ENCODE results near the gene OR2D2. TPM values are rescaled to one million over a fixed set of nuclear protein-coding genes. Genes with fewer than 3 reads are reported as not detected.

OR2D2 gene
- total RNA-seq, 1 experiment from 2014 or later: 0.20 TPM

DNA sequence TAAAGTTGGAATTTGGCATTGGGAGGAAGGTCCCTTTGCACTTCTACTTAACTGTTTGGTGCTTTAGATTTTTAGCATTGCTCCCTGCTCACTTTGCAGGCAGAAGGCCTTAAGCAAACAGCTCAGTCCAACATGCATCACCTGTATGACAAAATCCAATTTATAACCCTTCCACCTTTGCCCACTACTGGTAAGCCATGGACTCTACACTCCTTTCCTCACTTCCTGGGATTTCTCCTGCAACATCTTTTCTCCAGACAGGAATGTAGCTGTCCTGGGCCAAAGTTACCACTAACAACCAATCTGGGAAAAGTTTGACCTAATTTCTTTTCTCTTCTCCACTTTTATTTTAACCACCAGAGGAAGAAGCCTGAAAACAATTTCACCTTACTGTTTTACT, 1.8 kb upstream of the OR2D2 start:
- Histone ChIP-seq H3K36me3 (ENCODE audit: control insufficient read depth in 1 of 2, insufficient read depth in 2 of 2, low read length in 2 of 2) (no peaks in the 10 kb centered on the region), H3K4me2 (ENCODE audit: low read length) (no peak overlapping the region), H3K4me3 (replicated peaks in 1 of 2; ENCODE audit: low read depth in 1 of 2, low read length in 2 of 2) (no peak overlapping the region), H2AFZ (ENCODE audit: low read depth, low read length, poor library complexity, severe bottlenecking) (no peak overlapping the region), H3K4me1 (ENCODE audit: control insufficient read depth in 1 of 2, insufficient read depth in 2 of 2, low read length in 2 of 2) (no peaks in the 10 kb centered on the region), H3K79me2 (ENCODE audit: insufficient read depth, low read length) (no peaks in the 10 kb centered on the region), H3K9me3 (ENCODE audit: control insufficient read depth in 1 of 2, insufficient read depth in 1 of 2, low read depth in 1 of 2, low read length in 2 of 2) (no peaks in the 10 kb centered on the region), H3K27me3 (ENCODE audit: insufficient read depth, low read length) (peaks cover 43% of the 10 kb centered on the region), H3K9ac (ENCODE audit: low read length) (no peak overlapping the region), H4K20me1 (ENCODE audit: insufficient read depth) (no peaks in the 10 kb centered on the region), H3K27ac (ENCODE audit: low read depth, low read length) (no peak overlapping the region), H3K9me2 (ENCODE audit: insufficient read depth) (no peaks in the 10 kb centered on the region)
- ATAC-seq (peak; percentile 32; the same call in 1 of the 2 replicates), DNase-seq (ENCODE audit: low read depth, low spot score) (no peak)
- POLR2A ChIA-PET: no interaction called here
- TF ChIP-seq SP1 (IDR thresholded peaks at IDR 0.05; ENCODE audit: low read depth): no peak
- no peak for TF ChIP-seq EZH2 (IDR thresholded peaks at IDR 0.05)
- no peak for TF ChIP-seq POLR2A (IDR thresholded peaks at IDR 0.05; ENCODE audit: borderline replicate concordance, extremely low read depth, insufficient read depth, insufficient read length)
- TF ChIP-seq CBX3 (IDR thresholded peaks at IDR 0.05; ENCODE audit: low read depth): no peak
- TF ChIP-seq, protein P1, sequence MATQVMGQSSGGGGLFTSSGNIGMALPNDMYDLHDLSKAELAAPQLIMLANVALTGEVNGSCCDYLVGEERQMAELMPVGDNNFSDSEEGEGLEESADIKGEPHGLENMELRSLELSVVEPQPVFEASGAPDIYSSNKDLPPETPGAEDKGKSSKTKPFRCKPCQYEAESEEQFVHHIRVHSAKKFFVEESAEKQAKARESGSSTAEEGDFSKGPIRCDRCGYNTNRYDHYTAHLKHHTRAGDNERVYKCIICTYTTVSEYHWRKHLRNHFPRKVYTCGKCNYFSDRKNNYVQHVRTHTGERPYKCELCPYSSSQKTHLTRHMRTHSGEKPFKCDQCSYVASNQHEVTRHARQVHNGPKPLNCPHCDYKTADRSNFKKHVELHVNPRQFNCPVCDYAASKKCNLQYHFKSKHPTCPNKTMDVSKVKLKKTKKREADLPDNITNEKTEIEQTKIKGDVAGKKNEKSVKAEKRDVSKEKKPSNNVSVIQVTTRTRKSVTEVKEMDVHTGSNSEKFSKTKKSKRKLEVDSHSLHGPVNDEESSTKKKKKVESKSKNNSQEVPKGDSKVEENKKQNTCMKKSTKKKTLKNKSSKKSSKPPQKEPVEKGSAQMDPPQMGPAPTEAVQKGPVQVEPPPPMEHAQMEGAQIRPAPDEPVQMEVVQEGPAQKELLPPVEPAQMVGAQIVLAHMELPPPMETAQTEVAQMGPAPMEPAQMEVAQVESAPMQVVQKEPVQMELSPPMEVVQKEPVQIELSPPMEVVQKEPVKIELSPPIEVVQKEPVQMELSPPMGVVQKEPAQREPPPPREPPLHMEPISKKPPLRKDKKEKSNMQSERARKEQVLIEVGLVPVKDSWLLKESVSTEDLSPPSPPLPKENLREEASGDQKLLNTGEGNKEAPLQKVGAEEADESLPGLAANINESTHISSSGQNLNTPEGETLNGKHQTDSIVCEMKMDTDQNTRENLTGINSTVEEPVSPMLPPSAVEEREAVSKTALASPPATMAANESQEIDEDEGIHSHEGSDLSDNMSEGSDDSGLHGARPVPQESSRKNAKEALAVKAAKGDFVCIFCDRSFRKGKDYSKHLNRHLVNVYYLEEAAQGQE (IDR thresholded peaks at IDR 0.05; ENCODE audit: low read depth): no peak
- no peak for TF ChIP-seq JUND (IDR thresholded peaks at IDR 0.05)
- no peak for TF ChIP-seq RAD21 (IDR thresholded peaks at IDR 0.05; ENCODE audit: low read depth)
- no peak for TF ChIP-seq EZH2phosphoT487 (IDR thresholded peaks at IDR 0.05; ENCODE audit: borderline replicate concordance)
- no peak for TF ChIP-seq YY1 (IDR thresholded peaks at IDR 0.05; ENCODE audit: extremely low read depth, insufficient replicate concordance, low read depth, low read length)
- TF ChIP-seq CEBPB (IDR thresholded peaks at IDR 0.05; ENCODE audit: low read depth): no peak
- TF ChIP-seq, protein P2, sequence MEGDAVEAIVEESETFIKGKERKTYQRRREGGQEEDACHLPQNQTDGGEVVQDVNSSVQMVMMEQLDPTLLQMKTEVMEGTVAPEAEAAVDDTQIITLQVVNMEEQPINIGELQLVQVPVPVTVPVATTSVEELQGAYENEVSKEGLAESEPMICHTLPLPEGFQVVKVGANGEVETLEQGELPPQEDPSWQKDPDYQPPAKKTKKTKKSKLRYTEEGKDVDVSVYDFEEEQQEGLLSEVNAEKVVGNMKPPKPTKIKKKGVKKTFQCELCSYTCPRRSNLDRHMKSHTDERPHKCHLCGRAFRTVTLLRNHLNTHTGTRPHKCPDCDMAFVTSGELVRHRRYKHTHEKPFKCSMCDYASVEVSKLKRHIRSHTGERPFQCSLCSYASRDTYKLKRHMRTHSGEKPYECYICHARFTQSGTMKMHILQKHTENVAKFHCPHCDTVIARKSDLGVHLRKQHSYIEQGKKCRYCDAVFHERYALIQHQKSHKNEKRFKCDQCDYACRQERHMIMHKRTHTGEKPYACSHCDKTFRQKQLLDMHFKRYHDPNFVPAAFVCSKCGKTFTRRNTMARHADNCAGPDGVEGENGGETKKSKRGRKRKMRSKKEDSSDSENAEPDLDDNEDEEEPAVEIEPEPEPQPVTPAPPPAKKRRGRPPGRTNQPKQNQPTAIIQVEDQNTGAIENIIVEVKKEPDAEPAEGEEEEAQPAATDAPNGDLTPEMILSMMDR (IDR thresholded peaks at IDR 0.05 in 2 of 3, conservative IDR thresholded peaks at IDR 0.05 in 1 of 3; ENCODE audit: borderline replicate concordance in 1 of 3, insufficient read depth in 1 of 3, low read depth in 2 of 3, low read length in 2 of 3): no peak
- TF ChIP-seq ZFX (IDR thresholded peaks at IDR 0.05): no peak
- no peak for TF ChIP-seq SIN3A (IDR thresholded peaks at IDR 0.05; ENCODE audit: low read depth)
- TF ChIP-seq ELF1 (IDR thresholded peaks at IDR 0.05; ENCODE audit: borderline replicate concordance, low read depth): no peak
- TF ChIP-seq, protein P3, sequence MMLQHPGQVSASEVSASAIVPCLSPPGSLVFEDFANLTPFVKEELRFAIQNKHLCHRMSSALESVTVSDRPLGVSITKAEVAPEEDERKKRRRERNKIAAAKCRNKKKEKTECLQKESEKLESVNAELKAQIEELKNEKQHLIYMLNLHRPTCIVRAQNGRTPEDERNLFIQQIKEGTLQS (IDR thresholded peaks at IDR 0.05): no peak
- CTCF ChIA-PET: no interaction called here
- RAD21 ChIA-PET (ENCODE audit: low non-redundant PET in 1 of 2, low total read pairs in 2 of 2, uncharacterized antibody in 2 of 2, unreplicated experiment in 2 of 2): no interaction called here
- intact Hi-C loops (cut with micrococcal nuclease): no loop called here
- no TSS peak for BruUV-seq (replicated peaks)

All from HCT116 (cell line).